ENCODE measurements around the gene NELFCD.

DNA sequence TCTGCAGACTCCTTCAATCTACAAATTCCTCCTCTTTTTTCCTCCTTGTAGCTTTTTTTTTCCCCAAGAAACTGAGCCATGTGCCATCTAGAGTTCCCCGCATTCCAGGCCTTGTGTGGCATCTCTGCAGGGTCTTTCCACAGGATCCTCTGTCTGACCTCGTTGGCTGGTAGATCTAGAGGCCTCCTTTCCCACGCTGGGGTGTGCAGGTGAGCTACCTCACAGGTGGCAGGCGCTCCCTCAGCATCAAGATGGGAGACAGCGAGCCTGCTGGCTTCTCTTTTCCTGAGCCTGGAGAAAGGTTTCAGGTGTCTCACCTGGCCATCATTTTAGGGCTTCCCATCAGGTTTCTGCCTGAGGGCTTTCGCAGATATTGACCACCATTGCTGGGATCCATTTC is 9.6 kb upstream of the NELFCD start:
- TF ChIP-seq CTCF (IDR thresholded peaks at IDR 0.05 in 4 of 5, conservative IDR thresholded peaks at IDR 0.05 in 1 of 5) (no peak), POLR2A (IDR thresholded peaks at IDR 0.05) (no peak)
